ENCODE results near the gene GRID1.

The GRID1 gene

GRCh38 chr10:86290933-86291615 is 75.5 kb downstream of the GRID1 start:
- no peak for DNase-seq

DNA sequence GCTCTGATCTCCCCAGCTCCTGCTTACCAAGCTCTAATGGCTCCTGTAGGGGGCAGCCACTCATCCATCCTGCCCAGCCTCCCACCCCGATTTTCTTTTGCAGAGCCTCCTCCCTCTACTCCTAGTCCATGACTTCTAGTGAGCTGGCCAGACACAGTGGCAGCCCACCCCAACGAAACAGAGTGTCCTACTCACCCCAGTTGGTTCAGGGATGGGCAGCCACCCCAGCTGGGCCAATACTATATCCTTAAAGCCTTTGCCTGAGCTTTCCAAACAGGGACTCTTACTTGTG is 77.1 kb downstream of the GRID1 start:
- DNase-seq = no peak

DNA sequence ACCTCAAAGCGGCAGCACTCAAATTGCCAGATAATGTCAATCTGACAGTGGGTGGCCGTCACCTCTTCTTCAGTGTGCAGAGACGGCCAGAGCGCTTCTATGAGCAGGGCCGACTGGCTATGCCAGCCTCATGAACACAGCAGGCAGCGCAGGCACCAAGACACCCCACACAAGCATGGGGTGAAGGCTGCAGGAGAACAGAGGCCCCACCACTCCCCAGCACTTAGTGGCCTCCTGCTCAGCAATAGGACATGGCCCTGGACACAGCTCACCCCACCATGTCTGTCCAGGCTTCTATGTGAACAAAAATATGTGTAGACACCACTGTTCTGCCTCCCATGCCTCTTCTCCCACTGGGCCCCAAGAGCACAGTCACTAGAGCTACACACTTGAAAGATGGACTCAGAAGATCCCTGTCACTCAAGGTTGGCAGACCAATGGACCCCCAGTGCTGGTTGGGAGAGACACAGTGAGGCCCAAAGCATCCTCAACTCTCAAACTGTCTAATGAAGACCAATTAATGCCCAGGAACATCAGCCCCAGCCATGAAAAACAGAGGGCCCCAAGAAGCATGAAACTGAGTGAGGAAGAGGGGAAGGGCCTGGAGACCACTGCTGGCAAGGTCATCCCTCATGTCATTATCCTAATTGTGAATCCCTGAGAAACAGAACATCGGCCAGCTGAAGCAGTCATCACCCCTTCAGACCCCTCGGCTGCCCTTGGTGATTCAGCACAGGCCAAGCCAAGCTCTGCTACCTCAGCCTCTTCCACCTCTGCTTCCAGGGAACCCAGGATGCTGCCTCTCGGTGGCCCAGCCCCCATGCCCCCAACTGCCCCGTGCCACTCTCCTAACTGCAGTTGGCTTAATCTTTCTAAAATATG is 77.7 kb downstream of the GRID1 start:
- no peak for DNase-seq

DNA sequence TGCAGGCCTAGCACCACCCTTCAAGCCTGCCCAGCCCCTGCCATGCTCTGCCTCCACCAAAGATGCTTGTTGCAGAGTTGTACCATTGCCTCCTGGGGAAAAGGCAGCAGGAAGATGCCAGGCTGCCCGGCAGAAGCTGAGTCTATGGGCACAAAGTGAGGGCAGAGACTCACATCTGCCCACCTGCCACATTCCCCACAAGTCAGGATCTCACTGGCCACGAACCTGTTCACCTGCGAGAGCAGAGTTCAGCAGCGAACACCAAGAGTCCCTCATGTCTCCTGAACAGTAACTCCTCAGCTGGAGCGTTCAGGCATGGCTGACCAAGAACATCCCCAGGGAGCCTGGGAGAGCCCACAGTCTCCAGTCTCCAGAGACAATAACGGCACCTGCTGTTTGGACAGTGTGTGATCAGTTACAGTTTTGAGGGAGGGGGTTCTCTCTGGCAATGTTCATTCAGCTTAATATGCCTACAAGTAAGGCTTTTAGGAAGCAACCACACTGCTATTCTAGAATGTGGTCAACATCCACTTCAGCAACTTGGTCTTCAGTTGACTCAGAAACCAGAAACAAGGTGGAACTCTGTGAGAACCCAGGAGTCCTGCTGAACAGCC is 78.5 kb downstream of the GRID1 start:
- DNase-seq = no peak

- DNase-seq = no peak
Observed at GRCh38 chr10:86287110-86287793, 79.3 kb downstream of the GRID1 start.

DNA sequence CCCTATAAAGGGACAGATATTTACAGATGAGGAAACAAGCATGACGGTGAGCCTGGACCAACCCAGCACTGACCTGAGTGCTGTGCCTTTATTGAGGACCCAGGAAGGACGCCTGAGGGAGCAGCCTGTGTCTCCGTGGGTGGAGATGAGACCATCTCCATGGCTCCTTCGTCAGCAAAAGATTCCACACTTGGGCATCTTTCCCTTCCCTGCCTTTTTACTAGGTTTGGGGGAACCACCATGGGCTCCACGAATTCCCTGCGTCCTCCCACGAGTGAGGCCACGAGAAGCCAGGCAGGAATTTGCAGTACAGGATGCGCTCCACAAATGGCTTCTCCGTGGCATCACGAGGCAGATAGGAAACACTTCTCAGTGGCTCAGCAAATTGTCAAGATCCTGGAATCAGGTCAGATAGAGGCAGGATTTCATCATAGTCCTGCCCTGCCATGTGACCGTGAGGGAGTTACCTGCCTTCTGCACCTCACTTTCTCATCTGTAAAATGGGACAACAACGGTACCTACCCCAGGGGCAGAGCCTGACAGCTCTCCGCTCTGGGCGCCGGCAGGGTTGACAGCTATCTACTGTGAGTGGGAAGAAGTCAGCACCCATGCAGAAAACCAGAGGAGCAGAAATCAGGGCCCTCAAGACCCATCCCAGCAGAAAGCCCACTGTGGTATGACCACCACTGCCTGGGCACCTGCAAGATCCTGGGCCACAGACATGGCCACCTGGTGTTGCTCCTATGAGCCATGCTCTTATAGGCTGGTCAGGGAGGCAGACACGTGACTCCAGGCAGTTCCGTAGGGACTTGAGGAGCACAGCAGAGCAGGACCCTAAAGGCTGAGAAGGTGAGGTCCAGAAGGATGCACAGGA is 80.1 kb downstream of the GRID1 start:
- no peak for DNase-seq

DNA sequence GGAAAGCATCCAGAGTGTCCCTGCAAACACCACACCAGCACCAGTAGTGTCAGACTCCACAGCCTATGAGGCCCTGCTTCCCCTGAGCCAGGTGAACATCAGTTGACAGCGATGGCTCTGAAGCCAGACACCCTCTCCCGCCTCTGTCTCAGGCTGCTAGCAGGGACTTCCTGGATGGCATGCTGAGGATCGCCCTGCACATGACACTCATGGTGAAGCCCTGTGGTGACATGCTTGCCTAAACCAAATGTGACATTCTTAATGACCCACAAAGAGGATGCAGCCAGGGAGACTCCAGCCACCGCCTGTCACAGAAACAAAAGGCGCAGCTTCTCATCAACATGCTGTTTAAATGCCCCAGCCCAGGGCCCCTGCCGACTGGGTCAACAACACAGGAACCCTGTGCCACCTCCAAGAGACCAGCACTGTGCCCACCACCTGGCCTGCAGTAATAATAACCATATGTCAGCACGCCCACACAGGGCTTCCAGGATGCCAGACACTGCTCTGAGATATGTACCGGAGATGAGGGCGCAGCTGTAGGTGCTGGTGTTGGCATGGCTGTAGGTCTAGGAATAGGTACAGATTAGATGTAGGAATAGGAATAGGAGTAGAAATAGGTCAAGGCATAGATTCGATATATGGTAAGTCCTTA is 81.3 kb downstream of the GRID1 start:
- DNase-seq = no peak

DNA sequence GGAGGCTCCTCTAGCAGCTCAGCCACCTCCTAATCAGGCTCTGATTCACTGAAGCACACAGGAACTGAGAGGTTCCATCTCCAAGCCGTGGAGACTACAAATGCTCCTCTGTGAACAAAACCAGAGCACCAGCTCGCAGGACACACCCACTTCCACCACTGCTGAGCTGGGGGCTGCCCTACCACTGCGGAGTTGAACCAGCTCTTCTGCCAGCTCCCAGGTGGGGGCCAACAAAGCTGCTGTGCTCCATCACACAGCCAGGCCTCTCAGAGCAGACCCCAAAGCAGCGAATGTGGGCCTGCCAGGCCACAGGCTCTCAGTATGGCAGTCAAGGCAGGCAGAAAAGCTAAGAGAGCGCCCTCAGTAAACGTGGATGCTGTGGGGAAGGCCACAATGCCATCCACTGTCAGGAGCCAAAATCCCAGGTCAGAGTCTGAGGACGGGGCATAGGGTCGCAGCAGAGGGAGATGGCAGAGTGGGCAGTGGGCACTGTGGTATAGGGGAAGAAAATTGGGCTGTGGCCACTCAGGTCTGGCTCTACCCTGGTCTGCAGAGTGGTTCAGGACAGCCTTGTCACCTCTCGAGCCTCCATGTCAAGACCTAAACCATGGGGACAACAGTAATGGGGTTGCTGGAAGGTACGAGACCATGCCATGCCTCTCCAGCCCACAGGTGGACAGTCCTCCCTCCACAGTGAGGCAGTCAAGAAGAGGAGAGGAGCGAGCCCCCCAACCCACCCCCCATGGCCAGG is 82.1 kb downstream of the GRID1 start:
- no peak for DNase-seq

DNA sequence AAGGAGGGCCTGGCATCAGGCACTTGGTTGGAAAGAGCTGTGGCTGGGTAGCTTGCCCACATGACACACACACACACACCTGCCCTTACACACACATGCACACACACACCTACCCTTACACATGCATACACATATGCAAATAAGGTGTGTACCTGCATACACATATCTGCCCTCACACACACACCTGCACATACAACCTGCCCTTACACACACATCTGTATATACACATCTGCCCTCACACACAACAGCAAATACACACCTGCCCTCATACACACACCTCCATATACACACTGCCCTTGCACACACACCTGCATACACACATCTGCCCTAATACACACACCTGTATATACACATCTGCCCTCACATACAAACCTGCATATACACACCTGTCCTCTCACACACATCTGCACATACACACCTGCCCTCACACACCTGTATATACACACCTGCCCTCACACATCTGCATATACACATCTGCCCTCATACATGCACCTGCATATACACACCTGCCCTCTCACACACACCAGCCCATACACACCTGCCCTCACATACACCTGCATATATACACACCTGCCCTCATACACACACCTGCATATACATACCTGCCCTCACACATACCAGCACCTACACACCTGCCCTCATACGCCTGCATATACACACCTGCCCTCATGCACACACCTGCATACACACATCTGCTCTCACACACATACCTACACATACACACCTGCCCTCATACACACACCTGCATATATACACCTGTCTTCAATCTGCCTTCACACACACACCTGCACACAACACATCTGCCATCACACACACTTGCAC is 82.9 kb downstream of the GRID1 start:
- DNase-seq = no peak

DNA sequence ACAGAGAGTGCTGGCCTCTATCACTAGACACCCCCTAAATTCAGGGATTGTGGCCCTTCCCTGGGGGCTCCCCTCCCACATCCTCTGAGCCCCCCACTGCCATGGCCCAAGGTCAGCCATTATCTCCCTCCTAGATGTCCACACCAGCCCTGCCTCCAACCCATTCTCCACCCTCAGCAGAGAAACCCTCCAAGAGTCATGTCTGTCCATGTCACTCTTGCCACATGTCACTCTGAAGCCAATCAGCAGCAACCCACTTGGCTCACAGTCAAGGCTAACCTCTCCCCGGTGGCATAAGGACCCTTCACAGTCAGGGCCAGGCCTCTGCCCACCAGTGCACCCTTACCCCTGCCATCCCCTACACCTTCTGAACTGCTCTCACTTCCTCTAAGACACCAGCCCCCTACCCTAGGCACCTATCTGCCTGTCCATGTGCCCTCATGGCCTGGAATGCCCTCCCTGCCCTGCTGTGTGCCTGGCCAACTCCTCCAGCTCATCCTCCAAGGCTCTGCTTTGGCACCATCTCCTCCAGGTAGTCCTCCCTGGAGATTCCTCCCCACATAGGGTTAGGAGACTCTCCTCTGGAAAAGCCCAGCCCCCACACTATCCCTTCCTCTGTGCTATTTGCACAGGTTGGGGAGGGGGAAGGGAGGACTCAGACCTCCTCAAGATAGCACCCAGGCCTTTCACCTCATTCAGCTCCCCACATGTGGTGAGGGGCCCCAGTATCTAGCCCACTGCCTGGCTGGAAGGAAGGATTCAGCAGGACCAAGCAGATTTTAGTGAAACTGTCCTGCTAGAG is 83.7 kb downstream of the GRID1 start:
- no peak for DNase-seq

DNA sequence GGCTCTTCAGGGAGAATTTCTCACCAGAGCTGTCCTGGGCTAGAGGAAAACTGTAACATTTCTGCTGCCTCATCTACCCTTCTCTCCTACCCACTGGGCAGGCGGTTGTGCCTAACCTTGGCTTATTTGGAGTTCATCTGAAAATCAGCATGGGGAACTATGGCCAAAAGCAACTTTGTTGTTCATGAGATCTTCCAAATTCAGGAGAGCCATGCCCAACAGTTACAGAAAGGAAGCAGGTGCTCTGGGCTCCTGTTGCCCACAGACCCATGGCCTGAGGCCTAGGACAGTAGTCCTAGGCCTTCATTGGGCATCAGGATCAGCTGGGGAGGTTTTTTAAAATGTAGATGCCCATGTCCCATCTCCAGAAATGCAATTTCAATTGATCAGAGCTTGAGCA is 85.2 kb downstream of the GRID1 start:
- DNase-seq = no peak

- DNase-seq = no peak
Observed at GRCh38 chr10:86269332-86269731, 97.3 kb downstream of the GRID1 start.

- no peak for DNase-seq
Observed at GRCh38 chr10:86267286-86268195, 99.1 kb downstream of the GRID1 start.

GRCh38 chr10:86266446-86267242 is 100.0 kb downstream of the GRID1 start:
- DNase-seq = no peak

- no peak for DNase-seq
Observed at GRCh38 chr10:86265895-86266259, 100.7 kb downstream of the GRID1 start.

DNA sequence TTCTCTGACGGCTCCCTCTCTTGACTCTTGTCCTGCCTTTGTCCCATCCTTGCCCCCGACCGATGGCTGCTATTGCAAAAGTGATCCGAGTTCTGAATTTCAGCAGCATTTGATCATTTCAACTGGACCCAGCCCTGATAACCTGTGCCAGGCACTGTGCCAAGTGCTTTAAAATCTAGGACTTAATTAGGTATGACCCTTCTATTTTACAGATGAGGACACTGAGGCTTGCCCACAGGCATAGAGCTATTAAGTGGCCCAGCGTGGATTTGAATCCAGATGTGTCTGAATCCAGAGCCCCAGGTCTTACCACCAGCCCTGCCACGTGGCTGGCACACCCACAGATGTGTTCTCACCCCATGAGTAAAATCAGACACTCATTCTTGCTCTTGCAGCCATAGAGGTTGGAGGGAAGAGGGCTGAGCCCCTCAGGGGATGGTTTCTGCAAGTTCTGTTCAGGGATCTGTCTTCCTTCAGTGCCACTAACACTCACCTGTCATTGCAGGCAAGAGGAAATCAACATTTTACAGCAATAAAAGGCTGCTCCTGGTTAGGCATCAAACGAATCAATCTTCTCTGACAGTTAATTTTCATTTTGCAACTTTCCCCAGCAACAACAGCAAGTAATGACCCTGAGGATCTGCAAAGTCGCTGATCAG is 101.2 kb downstream of the GRID1 start:
- no peak for DNase-seq
